ENCODE data around the gene FKBP7. TPM values are rescaled to one million over a fixed set of nuclear protein-coding genes. Genes with fewer than 3 reads are reported as not detected.
A peak's percentile ranks its signal among the peaks of the same experiment; 100 is the strongest.

FKBP7 gene
- total and polyA plus RNA-seq, 2 of the 13 experiments (the other 11 are each of a cell fraction or from before 2014, with no cell fraction given): 12.4 to 14.8 TPM

GRCh38 chr2:178436662-178437061, 41.7 kb downstream of the FKBP7 start:
- H3K27me3 ChIP-seq (ENCODE audit: control insufficient read depth in 1 of 2, insufficient read depth in 2 of 2, low read length in 2 of 2): no peaks in the 10 kb centered on the region
- H4K20me1 ChIP-seq (ENCODE audit: insufficient read depth, low read length): no peaks in the 10 kb centered on the region
- H3K4me2 ChIP-seq (ENCODE audit: low read depth, low read length): no peak overlapping the region
- intact Hi-C loops (cut with micrococcal nuclease; ENCODE audit: unreplicated experiment): no loop called here
- H3K9ac ChIP-seq (ENCODE audit: insufficient read depth, low read depth, low read length): no peak overlapping the region
- H3K4me1 ChIP-seq (ENCODE audit: insufficient read depth, low read length): no peaks in the 10 kb centered on the region
- WGBS (ENCODE audit: low lambda C conversion rate): 98% methylated on average over 2 of the region's 2 CpGs
- DNase-seq (ENCODE audit: low spot score): no peak
- H3K27ac ChIP-seq (ENCODE audit: extremely low read length, insufficient read depth, low read length): no peak overlapping the region
- no peak for FAIRE-seq
- ChIA-PET CTCF (ENCODE audit: low intra/inter-chr PET ratio, low total read pairs) (no interaction called here), POLR2A (interaction anchor here (1.4 kb wide), 1 partner anchor 10 kb away, joined by 5 read pairs; no protein-coding TSS in a partner anchor)
- H3K4me3 ChIP-seq (replicated peaks in 1 of 3; ENCODE audit: insufficient read depth in 1 of 3, low read depth in 2 of 3, low read length in 3 of 3): no peak overlapping the region
- BruUV-seq (replicated peaks): no TSS peak
- H3K79me2 ChIP-seq (ENCODE audit: insufficient read depth, low read length): no peaks in the 10 kb centered on the region
- TF ChIP-seq SRSF9 (IDR thresholded peaks at IDR 0.05; ENCODE audit: borderline replicate concordance, insufficient read depth, low read depth, low read length, poor library complexity, severe bottlenecking) (peak; percentile 33), ZBTB25 (CRISPR knock-in tag; IDR thresholded peaks at IDR 0.05) (no peak), HNRNPK (IDR thresholded peaks at IDR 0.05; ENCODE audit: low read depth, low read length, poor library complexity, severe bottlenecking) (peak; percentile 91)
- ATAC-seq: no peak
- H3K36me3 ChIP-seq (replicated peaks in 1 of 2; ENCODE audit: control insufficient read depth in 1 of 2, insufficient read depth in 2 of 2, low read length in 2 of 2): peaks cover 18 to 71% of the 10 kb centered on the region in 2 experiments
- H2AFZ ChIP-seq (ENCODE audit: low read length): no peak overlapping the region
- H3K9me3 ChIP-seq (ENCODE audit: low read length): no peaks in the 10 kb centered on the region
- in situ Hi-C loops (cut with HindIII; ENCODE audit: extremely low pct_ligation_motif_present, low pct_unique_long_range_greater_than_20kb): no loop called here

GRCh38 chr2:178429336-178429735, 49.1 kb downstream of the FKBP7 start:
- no peak for FAIRE-seq
- intact Hi-C loops (cut with micrococcal nuclease; ENCODE audit: unreplicated experiment): no loop called here
- H3K9me3 ChIP-seq (ENCODE audit: low read length): peaks cover 7% of the 10 kb centered on the region; the same call in 1 of the 2 replicates
- peaks cover 25% of the 10 kb centered on the region for H3K4me1 ChIP-seq (ENCODE audit: insufficient read depth, low read length)
- ChIA-PET POLR2A (interaction anchor here (1.3 to 3.6 kb wide), 4 partner anchors 16 to 50 kb away, joined by 6 to 76 read pairs (median 28); partner anchors contain the start of genes PJVK and PRKRA), CTCF (ENCODE audit: low intra/inter-chr PET ratio, low total read pairs) (no interaction called here)
- H3K9ac ChIP-seq (ENCODE audit: insufficient read depth, low read depth, low read length): no peak overlapping the region
- H3K4me2 ChIP-seq (ENCODE audit: low read depth, low read length): no peak overlapping the region
- in situ Hi-C loops (cut with HindIII; ENCODE audit: extremely low pct_ligation_motif_present, low pct_unique_long_range_greater_than_20kb): no loop called here
- peaks cover 5 to 14% of the 10 kb centered on the region in 2 experiments for H3K36me3 ChIP-seq (replicated peaks in 1 of 2; ENCODE audit: control insufficient read depth in 1 of 2, insufficient read depth in 2 of 2, low read length in 2 of 2)
- no peaks in the 10 kb centered on the region for H3K79me2 ChIP-seq (ENCODE audit: insufficient read depth, low read length)
- no TSS peak for BruUV-seq (replicated peaks)
- no peaks in the 10 kb centered on the region for H3K27me3 ChIP-seq (ENCODE audit: control insufficient read depth in 1 of 2, insufficient read depth in 2 of 2, low read length in 2 of 2)
- DNase-seq (ENCODE audit: low spot score): no peak
- H2AFZ ChIP-seq (ENCODE audit: low read length): no peak overlapping the region
- H4K20me1 ChIP-seq (ENCODE audit: insufficient read depth, low read length): no peaks in the 10 kb centered on the region
- peak; percentile 3; the same call in 2 of the 3 replicates for ATAC-seq
- no peak overlapping the region for H3K4me3 ChIP-seq (replicated peaks in 1 of 3; ENCODE audit: insufficient read depth in 1 of 3, low read depth in 2 of 3, low read length in 3 of 3)
- H3K27ac ChIP-seq (ENCODE audit: extremely low read length, insufficient read depth, low read length): peak overlapping the region; percentile 75
- TF ChIP-seq ZBTB42 (CRISPR knock-in tag; IDR thresholded peaks at IDR 0.05) (no peak), AGO2 (optimal IDR thresholded peaks at IDR 0.05; ENCODE audit: low read depth, low read length) (no peak), CSRNP2 (CRISPR knock-in tag; conservative IDR thresholded peaks at IDR 0.05; ENCODE audit: low read depth) (peak; percentile 46; the same call in 1 of the 2 replicates), ATF7 (IDR thresholded peaks at IDR 0.05) (0 out of 2 replicates have a peak, but pooled peaks have one; percentile 26), ATF7 (CRISPR knock-in tag; IDR thresholded peaks at IDR 0.05) (no peak), HOXA9 (CRISPR knock-in tag; IDR thresholded peaks at IDR 0.05; ENCODE audit: borderline replicate concordance) (peak; percentile 37; the same call in 1 of the 2 replicates), ARID2 (CRISPR knock-in tag; IDR thresholded peaks at IDR 0.05; ENCODE audit: borderline replicate concordance) (0 out of 2 replicates have a peak, but pooled peaks have one; percentile 2), ATF4 (CRISPR knock-in tag; IDR thresholded peaks at IDR 0.05) (peak; percentile 21 to 58; a peak in 2 of 4 replicates), CEBPG (CRISPR knock-in tag; IDR thresholded peaks at IDR 0.05) (peak; percentile 78), CEBPB (IDR thresholded peaks at IDR 0.05; ENCODE audit: borderline replicate concordance, low read depth, low read length) (peak; percentile 88), NRL (CRISPR knock-in tag; IDR thresholded peaks at IDR 0.05; ENCODE audit: borderline replicate concordance) (no peak)
